Measurements from ENCODE around the gene RHBDF1. TPM values are rescaled to one million over a fixed set of nuclear protein-coding genes. Genes with fewer than 3 reads are reported as not detected.
"Not testable (repeated sequence)": the region's sequence is repeated elsewhere in the genome, so short reads cannot be mapped to it uniquely, and the experiment has no call there.

The RHBDF1 gene
- total RNA-seq, 3 donors from 2014 or later: 27.2 to 39.2 (median 36.9) TPM

DNA sequence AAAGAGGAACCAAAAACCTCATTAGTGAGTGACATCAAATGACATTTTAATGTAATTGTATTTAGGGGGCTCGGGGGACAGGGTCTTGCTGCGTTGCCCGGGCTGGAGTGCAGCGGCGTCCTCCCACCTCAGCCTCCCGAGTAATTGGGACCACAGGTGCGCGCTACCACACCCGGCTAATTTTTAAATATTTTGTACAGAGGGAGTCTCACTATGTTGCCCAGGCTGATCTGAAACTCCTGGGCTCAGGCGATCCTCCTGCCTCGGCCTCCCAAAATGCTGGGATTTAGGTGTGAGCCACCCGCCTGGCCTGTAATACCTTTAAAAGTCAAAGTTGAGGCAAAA lies 18.2 kb downstream of the RHBDF1 start:
- Histone ChIP-seq H3K9me3 (no peaks in the 10 kb centered on the region), H3K36me3 (ENCODE audit: low read depth) (no peaks in the 10 kb centered on the region), H3K4me3 (peak overlapping the region; percentile 75), H3K4me1 (ENCODE audit: low read depth) (peaks cover 10% of the 10 kb centered on the region)
- TF ChIP-seq, protein P1, sequence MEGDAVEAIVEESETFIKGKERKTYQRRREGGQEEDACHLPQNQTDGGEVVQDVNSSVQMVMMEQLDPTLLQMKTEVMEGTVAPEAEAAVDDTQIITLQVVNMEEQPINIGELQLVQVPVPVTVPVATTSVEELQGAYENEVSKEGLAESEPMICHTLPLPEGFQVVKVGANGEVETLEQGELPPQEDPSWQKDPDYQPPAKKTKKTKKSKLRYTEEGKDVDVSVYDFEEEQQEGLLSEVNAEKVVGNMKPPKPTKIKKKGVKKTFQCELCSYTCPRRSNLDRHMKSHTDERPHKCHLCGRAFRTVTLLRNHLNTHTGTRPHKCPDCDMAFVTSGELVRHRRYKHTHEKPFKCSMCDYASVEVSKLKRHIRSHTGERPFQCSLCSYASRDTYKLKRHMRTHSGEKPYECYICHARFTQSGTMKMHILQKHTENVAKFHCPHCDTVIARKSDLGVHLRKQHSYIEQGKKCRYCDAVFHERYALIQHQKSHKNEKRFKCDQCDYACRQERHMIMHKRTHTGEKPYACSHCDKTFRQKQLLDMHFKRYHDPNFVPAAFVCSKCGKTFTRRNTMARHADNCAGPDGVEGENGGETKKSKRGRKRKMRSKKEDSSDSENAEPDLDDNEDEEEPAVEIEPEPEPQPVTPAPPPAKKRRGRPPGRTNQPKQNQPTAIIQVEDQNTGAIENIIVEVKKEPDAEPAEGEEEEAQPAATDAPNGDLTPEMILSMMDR (IDR thresholded peaks at IDR 0.05): no peak
- ATAC-seq (no peak), DNase-seq (no peak)
- intact Hi-C loops (cut with DNase I, micrococcal nuclease): no loop called here

DNA sequence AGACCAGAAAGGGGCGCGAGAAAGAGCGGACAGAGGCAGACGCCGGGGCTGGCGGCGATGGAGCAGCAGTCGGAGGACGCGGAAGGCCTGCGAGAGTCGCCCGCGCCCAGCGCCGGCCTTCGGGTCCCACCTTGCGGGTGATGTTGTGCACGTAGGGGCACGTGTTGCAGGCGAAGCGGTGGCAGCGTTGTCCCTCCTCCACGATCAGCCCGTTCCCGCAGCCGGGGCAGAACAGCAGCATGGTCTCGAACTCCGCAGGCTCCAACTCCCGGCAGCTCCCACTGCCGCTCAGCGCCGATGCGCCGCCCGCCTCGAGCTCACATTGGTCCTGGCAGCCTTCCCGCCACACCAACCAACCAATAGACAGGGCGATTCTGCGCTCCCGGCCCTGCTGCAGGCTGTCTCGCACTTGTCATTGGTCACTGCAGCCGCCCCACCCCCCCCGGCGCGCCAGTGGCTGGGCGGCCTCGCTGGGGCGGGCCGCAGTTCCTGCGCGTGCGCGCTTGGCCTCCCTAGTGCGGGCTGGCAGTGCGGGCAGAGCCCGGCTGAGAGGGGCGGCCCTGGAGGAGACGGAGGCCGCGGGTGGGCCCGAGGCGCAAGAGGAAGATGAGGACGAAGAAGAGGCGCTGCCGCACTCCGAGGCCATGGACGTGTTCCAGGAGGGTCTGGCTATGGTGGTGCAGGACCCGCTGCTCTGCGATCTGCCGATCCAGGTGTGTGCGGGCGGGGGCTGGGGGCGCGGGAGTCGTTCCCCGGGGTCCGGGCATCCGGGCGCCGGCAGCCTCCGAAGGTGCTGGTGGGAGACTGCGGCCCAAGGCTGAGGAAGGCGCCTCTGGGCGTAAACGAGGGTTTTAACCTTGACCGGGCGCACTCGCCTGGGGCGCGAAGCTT lies 18.8 kb downstream of the RHBDF1 start, which contains the start of the genes POLR3K and SNRNP25:
POLR3K (minus strand) TSS at position 263 of the 891 bp plus-strand sequence; CDS start at position 241, 22 bp downstream.
SNRNP25 (plus strand) TSS at position 483 of the 891 bp plus-strand sequence; CDS start at position 672, 189 bp downstream.
- peak within 1 kb of the TSS; percentile 75 for H3K4me3 ChIP-seq
- intact Hi-C loops (cut with DNase I, micrococcal nuclease): no loop called here
- DNase-seq (peak; percentile 98 to 99 (median 99)), ATAC-seq (peak; percentile 97)
- H3K4me1 ChIP-seq (ENCODE audit: low read depth): peaks cover 10% of the 10 kb centered on the region
- no peaks in the 10 kb centered on the region for H3K36me3 ChIP-seq (ENCODE audit: low read depth)
- H3K9me3 ChIP-seq: no peaks in the 10 kb centered on the region
- TF ChIP-seq, protein P1 (IDR thresholded peaks at IDR 0.05): no peak

DNA sequence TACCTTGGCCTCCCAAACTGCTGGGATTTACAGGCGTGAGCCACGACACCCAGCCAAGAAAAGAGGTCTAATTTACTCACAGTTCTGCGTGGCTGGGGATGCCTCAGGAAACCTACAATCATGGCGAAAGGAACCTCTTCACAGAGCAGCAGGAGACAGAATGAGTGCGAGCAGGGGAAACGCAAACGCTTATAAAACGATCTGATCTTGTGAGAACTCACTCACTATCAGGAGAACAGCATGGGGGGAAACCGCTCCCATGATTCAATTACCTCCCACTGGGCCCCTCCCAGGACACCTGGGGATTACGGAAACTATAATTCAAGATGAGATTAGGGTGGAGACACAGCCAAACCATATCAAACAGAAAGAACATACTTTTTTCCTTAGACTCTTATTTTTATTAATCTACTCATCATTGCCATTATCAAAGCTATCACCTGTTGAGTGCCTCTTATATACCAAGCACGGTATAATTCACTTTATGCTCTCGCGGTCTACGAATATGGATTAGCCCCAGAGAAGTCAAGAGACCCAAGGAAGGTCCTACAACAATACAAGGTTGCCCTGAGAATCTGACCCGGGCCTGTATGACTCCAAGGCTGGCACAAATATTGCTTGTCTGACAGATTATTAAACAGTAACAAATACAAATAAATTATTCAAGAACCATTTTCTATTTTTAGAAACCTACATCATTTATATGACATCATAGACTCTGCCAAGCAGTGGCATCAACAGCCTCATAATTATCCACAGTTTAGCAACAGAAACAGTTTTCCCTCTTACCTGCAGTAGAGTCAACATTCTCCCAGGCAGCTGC lies 21.5 kb downstream of the RHBDF1 start:
- no peak for DNase-seq
- Histone ChIP-seq H3K9me3 (no peaks in the 10 kb centered on the region), H3K36me3 (ENCODE audit: low read depth) (no peaks in the 10 kb centered on the region), H3K4me1 (ENCODE audit: low read depth) (peaks cover 10% of the 10 kb centered on the region), H3K4me3 (no peak overlapping the region)
- TF ChIP-seq, protein P1 (IDR thresholded peaks at IDR 0.05): no peak
- no peak for ATAC-seq
- intact Hi-C loops (cut with DNase I, micrococcal nuclease): no loop called here

DNA sequence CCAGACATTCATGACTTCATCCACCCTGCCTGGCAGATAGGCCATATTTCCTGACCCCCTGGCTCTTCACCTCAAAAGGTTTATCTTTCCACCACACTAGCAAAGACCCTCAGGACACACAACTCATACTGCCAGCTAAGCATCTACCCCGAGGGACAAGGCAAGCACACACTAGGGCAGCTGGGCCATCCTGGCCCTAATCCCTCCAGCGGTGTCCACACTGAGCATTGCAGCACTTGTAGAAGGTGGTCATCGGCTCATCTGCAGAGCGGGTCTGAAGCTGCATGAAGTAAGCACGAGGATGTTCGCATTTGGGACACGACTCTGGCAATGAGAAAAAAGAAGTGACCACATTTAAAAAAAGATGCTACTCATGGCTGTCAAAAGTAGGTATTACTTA lies 25.2 kb downstream of the RHBDF1 start:
- DNase-seq (peak in 1 of 3 donors; percentile 10), ATAC-seq (no peak)
- intact Hi-C loops (cut with DNase I, micrococcal nuclease): no loop called here
- Histone ChIP-seq H3K9me3 (no peaks in the 10 kb centered on the region), H3K4me3 (no peak overlapping the region), H3K4me1 (ENCODE audit: low read depth) (no peaks in the 10 kb centered on the region), H3K36me3 (ENCODE audit: low read depth) (no peaks in the 10 kb centered on the region)
- TF ChIP-seq, protein P1 (IDR thresholded peaks at IDR 0.05): no peak

DNA sequence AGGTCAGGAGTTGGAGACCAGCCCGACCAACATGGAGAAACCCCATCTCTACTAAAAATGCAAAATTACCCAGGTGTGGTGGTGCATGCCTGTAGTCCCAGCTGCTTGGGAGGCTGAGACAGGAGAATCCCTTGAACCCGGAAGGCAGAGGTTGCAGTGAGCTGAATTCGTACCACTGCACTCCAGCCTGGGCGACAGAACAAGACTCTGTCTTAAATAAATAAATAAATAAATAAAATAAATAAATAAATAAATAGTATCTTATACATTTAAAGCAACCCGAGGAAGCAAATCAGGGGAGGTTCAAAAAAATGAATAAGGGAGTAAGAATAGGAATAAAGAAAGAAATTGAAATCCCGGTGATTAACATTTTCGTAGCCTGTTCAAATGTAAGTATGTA lies 25.9 kb downstream of the RHBDF1 start:
- intact Hi-C loops (cut with DNase I, micrococcal nuclease); H3K4me3 ChIP-seq; H3K4me1 ChIP-seq (ENCODE audit: low read depth); ATAC-seq; H3K36me3 ChIP-seq (ENCODE audit: low read depth); H3K9me3 ChIP-seq: not testable (repeated sequence)
- DNase-seq: peak in 1 of 3 donors; percentile 2
